GM18867 (cell line): ENCODE measurements around the gene DNM1.
"Not testable (repeated sequence)": the region's sequence is repeated elsewhere in the genome, so short reads cannot be mapped to it uniquely, and the experiment has no call there.

Experiments used
- ATAC-seq: cut with Tn5 transposase; IDR thresholded peaks from one replicate; pipeline ENCODE4 v1.9.1; 2021; ENCODE audit warnings: mild to moderate bottlenecking, moderate library complexity; ENCODE audit not compliant: unreplicated experiment

The DNM1 gene

DNA sequence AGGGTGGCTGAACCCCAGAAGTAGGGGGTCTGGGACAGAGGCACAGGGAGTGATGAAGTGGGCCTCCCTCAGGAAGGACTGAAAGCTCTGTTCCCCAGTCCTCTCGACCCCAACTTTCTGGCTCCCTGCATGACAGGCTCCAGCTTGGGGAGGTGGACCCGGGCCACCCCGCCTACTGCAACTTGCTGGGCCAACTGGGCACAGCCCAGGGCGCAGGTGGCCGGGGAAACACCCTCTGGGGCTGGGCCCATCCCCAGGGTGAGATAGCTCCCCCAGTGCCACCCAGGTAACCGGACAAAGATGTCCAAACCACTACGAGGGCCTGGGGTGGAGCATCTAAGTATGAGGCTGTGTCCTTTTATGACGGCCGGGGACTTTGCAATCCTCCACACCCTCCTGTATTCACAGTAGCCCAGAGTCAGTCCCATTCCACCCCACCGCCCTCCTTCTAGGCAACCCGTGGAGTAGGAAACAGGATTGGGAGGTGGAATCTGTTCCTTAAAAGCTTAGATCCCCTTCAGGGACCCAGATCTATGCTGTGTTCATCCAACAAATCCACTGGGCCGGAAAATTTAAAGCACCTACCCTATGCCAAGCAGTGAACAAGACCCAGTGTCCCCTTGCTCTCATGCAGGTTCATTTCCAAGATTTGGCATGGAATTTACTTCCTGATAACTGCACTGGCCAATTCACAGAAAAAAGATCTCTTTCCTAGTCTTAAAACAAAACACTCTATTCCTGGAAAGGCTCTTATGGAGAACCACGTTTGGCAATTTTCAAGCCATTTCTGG is 19.9 kb downstream of the DNM1 start:
- no peak for ATAC-seq

DNA sequence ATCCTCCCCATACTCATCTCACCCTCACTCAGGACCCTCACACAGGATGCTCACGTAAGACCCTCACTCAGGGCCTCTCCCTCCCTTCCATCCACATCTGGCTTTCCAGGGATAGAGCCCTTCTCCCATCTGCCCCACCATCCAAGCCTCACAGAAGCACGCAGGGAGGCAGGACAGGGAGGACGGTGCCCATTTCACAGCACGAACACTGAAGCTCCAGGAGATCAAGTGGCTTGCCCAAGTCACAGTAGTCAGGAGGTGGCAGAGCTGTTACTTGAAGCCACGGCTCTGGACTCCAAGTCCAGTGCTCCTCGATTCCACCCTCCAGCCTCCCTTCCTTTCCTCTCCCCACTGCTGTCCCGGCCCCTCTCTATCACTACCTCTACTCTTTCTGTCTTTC is 21.7 kb downstream of the DNM1 start:
- no peak for ATAC-seq

DNA sequence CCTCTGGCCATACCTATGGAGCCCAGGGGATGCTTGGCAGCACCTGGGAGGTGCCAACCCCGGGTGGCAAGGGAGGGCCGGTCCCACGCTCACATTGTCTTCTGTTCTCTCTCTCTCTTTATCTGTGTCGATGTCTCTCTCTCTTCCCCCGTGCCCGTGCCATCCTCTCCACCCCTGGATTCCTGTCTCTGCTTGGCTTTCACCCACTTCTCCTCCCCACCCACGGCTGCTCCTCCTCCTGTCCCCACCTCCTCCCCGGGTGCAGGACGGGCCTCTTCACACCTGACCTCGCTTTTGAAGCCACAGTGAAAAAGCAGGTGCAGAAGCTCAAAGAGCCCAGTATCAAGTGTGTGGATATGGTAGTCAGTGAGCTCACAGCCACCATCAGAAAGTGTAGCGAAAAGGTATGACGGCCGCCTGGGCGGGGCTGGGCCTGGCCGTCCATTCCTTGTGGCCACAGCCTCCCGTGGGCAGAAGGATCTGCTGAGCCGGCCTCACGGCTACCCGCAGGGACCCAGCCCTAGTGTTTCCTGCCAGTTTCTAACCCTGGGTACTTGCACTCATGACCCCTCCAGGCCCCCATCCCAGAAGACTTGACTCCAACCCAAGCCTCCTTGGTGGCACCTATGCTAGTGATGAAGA is 22.7 kb downstream of the DNM1 start:
- ATAC-seq: no peak

DNA sequence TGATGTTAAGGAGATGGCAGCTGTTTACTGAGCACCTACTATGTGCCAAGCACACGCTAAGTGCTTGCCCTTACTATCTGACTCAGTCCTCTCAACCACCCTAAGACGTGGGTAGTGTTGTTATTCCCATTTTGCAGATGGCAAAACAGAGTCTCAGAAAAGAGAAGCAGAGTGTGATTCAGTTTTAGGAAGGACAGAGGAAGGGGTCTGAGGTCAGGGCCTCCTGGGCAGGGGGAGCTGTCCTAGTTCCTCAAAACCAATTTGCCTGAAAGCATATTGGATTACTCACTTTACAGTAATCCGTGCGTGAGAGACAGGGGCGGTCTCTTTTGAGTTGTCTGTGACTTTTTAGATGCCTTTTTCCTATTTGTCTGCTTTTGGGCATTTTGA is 23.2 kb downstream of the DNM1 start:
- no peak for ATAC-seq

DNA sequence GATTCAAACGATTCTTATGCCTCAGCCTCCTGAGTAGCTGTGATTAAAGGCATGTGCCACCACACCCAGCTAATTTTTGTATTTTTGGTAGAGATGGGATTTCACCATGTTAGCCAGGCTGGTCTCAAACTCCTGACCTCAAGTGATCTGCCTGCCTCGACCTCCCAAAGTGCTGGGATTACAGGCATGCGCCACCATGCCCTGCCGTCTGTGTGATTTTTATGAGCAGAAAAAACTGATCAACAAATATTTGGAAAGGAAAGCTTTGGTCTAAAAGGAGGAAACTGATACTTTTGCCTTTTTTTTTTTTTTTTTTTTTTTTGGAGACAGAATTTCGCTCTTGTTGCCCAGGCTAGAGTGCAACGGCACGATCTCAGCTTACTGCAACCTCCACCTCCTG is 27.7 kb downstream of the DNM1 start:
- not testable (repeated sequence) for ATAC-seq

DNA sequence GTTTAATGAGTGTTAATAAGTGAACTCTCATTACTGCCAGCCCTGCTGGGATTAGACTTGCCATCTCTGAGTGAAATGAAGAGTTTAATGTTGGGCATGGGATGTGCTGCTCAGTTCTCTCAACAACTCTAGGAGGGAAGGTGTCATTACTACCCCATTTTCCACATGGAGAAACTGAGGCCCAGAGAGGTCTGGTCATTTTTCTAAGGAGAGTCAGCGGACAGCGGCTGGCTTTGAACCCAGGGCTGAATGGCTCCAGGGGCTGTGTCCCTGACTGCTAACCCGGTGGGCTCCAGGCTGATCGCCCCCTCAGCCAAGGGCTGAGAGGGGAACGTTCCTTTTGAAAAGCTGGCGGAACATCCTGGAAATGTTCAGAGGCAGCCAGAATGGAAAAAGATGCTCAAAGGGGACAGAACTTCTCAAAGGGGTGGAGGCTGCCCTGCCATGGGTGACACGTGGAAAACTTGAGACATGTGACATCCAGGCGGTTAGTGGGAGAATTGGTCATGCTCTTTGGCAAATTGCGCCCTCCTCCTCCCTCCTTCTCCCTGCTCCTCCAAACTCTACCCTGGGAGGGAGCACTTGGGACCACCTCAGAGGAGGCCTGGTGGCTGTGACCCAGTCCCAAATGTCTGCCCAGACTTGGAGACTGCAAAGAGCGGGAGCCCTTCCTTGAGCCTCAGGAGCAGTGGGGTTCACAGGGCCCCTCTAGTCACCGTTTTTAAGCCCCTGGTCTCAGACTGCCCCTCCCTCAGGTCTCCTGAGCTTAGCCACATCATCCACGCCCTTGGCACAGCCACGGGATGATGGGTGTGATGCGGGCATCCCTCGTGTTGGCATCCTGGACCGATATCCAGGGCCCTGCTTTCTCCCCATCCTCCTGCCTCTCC is 28.7 kb downstream of the DNM1 start:
- ATAC-seq: no peak

DNA sequence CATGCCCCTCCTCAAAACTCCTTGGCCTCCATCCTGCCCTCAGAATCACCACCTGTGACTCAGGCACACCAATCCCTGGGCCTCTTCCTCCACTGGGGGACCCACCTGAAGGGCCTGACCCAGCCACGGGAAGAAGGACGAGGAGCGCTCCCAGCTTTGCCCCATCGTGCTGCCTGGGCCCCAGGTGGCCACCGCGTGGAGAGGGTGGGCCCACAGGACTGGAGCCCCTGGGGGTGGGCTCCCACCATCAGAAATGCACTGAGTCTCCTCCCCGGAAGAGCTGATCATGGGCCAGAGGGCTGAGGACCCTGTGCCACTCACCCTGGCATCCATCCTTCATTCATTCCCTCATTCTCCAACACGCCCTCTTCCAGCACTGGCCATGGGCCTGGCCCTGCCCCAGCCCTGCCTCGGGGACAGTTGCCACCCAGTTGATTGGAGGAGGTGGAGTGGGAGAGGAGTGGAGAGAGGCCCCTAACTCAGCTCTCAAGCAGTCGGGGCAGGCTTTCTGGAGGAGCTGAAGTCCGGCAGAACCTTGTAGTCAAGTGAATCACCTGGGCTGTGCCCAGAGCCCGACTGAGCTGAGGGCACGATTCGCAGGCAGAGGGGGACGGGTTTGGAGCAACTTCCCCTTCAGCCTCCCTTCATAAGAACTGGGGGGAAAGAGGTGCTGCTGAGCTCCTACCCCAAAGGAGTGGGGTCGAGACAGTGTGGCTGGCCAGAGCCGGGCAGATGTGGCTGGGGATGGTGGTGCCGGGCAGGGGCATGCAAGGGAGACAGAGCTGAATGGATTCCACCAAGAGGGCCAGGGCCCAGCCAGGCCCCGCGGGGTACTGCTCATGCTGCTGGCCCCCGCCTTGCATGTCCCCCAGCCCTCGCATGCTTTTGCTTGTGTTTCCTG is 29.6 kb downstream of the DNM1 start:
- no peak for ATAC-seq

DNA sequence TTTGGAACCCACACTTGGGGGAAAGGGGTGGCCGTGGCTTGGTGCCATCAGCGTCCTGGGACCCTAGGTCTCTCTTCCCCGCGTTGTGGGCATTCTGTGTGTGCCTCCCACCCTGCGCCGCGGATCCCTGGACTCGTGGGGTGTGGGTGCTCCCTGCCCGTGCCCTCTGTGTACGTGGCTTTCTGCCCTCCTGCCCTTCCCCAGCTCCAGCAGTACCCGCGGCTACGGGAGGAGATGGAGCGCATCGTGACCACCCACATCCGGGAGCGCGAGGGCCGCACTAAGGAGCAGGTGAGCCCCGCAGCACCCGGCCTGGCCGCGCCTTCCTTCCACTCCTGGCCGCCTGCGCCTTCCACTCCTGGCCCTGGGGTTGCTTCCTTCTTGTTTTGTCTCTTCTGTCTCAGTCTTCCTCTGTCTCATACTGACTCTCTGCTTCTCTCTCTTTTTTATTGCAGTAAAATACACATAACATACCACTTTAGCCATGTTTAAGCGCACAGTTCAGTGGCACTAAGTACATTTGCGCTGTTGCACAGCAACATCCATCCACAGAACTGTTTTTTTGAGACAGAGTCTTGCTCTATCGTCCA is 30.7 kb downstream of the DNM1 start:
- no peak for ATAC-seq

DNA sequence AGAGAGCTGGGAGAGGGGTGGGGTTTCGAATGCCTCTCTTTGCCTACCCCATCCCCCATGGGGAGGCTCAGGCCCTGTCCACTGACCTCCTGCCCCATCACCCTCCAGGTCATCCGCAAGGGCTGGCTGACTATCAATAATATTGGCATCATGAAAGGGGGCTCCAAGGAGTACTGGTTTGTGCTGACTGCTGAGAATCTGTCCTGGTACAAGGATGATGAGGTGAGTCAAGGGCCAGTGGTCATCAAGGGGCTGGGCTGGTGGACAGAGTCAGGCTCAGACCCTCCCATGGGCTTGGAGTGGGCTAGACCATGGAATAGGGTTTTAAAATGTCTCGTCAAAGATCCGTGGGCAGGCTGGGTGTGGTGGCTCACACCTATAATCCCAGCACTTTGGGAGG is 38.9 kb downstream of the DNM1 start:
- no peak for ATAC-seq

DNA sequence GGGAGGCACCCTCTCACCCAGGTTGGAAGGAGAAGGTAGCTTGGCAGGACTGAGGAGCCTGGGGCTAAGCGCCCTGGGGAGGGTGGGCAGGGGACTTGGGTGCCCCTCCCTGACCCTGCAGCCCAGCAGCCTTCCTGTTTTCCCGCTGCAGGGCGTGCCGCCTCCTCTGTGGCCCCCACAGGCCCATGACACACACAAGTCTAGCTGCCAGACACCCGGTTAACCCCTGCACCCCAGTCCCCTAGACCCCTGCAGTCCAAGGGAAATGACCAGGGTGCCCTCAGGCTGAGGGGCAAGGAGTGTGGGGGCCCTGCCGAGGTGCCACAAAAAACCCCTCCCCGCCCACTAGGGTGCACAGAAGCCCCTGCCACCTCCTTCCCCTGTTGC is 39.6 kb downstream of the DNM1 start:
- no peak for ATAC-seq

DNA sequence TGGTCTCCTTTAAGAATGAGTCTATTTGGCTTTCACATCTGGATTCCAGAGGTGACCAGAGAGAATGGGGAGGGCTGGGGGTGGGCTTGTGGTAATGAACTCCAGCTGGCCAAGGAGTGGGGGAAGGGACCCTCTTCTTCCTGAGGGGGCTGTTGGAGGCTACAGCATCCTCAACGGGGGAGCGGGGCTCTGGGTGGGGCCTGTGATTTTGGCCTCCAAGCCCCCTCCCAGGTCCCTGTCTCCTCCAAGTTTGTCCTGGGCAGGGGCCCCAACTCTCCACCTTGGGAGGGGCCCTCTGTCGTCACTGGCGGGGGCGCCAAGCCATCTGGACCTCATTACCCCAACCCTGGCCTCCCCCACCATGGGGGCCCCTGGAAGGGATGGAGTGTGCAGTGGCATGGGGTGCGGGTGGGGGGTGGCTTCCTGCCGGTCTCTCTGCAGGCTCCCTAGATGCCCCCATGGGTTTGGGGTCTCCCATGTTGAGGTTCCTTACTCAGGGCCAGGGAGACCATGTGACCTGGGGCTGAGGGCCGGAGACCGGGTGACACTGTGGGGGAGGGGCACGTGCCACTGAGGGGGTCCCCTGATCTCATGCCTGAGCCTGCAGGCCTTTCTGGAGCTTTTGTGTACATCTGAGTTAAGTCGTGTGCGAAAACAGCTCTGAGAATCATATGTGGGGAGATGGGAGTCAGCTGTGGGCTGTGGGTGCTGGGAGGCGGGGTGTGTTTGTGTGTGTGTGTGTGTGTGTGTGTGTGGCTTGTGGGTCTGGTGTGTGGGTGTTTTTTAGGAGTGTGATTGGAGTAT is 40.2 kb downstream of the DNM1 start:
- ATAC-seq: no peak

DNA sequence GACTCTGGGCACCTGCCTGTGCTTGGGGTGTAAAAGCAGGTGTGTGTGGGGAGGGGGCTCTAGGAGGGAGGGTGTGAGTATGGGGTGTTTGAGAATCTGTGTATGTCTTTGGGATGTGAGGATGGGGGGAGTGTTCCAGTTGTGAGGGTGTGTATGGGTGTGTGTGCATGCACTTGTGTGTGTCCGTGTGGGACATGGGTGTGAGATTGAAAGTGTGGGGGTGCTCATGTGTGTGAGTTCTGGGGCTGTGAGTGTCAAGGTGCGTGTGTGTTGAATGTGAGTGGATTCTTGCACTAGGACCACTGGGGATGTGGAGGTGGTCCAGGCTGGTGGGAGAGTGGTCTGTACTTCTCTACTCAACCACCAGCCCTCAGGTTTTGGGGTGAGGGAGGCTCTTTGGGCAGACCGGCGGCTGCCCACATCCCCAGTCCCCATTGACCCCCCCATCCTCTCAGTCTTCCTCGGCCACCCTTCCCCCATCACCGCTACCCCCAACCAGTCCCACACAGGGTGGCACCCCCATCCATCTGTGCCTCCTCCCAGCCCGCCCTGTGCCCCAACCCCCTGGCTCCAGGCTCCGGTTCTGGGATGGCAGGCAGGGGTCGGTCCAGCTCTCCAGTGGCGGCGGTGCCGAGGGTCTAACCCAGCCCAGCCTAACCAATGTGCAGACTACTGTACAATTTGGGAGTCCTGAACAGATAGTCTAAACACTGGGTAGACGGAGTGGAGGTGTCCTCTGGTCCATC is 41.1 kb downstream of the DNM1 start:
- ATAC-seq: no peak

DNA sequence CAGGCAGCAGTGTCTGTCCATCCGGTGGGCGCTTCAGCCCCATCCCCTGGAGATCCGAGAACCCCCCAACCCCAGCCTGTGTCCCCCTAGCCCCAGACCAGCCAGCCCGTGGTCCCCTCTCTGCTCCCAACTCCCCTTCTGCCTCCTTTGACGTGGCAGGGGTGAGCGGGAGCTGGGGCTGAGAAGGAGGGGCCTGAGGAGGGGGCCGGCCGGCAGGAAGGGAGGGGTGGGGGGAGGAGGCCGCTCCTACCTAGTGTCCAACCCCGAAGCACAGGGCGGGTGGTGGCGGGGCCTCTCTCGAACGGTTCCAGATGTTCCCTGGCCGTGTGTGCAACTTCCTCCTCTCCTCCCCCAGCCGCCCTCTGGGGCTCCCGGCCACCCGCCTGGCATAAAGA is 41.7 kb downstream of the DNM1 start:
- no peak for ATAC-seq

DNA sequence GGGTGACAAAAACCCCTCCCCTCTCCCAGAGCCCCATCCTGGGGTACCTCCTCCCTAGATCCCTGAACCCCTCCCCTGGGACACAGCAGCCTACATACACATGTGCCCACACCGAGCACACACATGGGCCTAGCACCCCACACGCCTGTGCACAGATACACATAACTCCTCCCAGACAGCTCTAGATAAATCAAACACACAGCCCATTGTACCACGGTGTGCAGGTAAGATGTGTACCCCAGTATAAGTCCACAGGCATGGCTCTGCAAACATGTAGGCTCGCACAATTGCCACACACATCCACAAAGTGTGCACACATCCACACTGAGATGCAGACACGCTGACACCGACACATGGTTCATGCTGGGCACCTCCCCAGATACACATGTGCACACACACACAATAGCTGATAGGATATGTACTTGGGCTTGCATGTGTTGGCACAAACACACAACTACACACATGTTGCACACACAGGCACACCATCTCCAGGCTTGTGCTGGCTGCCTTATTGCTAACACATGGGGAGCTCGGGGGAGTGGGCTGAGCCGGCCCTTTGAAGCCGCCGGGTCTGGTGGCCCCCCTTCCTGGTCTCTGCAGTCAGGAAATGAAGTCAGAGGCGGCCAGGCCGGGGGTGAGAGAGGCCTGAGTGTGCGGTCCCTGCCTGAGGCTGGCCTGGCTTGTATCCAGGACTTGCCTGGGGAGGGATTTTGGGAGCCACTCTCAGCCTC is 42.4 kb downstream of the DNM1 start:
- ATAC-seq: no peak

DNA sequence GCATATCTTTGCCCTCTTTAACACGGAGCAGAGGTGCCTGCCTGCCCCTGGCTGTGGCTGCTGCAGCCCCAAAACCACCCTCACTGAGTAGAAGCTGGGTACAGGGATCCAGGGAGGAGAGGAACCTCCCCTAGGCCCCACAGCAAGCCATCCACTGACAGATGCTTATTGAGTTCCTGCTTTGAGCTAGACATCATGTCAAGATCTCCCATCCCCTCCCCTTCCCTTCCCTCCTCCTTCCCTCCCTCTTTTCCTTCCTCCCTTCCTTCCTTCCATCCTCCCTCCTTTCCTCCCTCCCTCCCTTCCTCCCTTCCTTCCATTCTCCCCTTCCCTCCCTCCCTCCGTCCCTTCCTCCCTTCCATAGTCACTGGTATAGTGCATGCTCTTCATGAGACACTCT is 43.3 kb downstream of the DNM1 start:
- ATAC-seq: no peak

DNA sequence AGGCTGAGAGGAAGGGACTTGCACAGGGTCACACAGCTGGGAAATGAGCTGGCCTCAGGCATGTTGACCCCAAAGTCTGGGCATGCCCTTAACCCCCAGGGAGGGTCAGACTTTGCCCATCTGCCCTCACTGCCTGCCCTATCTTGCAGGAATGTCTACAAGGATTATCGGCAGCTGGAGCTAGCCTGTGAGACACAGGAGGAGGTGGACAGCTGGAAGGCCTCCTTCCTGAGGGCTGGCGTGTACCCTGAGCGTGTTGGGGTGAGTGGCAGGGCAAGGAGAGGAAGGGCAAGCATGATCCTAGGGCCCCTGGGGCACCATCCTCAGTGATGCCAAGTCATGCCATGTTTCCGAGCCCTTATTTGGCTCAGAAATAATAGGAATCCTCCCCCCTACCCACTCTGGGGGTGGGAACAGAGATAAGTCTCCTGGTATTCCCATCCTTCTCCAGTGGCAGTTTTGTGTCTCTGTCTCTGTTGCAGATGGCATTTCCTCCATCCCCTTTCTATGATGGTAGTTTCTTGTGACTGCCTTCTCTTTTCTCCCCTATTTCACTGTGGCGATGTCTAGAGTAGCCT is 44.1 kb downstream of the DNM1 start:
- no peak for ATAC-seq

DNA sequence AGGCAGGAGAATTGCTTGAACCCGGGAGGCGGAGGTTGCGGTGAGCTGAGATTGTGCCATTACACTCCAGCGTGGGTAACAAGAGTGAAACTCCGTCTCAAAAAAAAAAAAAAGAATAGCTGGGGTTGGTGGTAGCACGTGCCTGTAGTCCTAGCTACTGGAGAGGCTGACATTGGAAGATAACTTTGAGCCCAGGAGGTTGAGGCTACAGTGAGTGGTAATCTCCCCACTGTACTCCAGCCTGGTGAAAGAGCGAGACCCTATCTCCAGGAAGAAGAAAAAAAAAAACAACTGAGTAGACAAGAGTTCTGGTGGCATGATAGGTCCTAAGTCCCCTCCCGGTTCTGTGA is 46.4 kb downstream of the DNM1 start:
- no peak for ATAC-seq
